HEK293 (cell line): Measurements from ENCODE around the gene DENND1A.

Experiments
- EGR2 ChIP-seq: fragments of 450-650 bp; formaldehyde crosslinking; IDR thresholded peaks from 2 replicates; pipeline ENCODE4 v1.5.1; 2016; ENCODE audit warnings: low read depth, missing biosample characterization, missing genetic modification characterization
- FEZF1 ChIP-seq: fragments of 450-650 bp; formaldehyde crosslinking; IDR thresholded peaks from 2 replicates; pipeline ENCODE4 v1.5.1; 2016; ENCODE audit warnings: missing biosample characterization, missing genetic modification characterization
- KLF1 ChIP-seq: fragments of 450-650 bp; formaldehyde crosslinking; IDR thresholded peaks from 2 replicates; pipeline ENCODE4 v1.5.1; 2016; ENCODE audit warnings: missing biosample characterization, missing genetic modification characterization
- KLF10 ChIP-seq: fragments of 450-650 bp; IDR thresholded peaks from 2 replicates; pipeline ENCODE4 v1.5.1; 2018; ENCODE audit warnings: missing biosample characterization, mild to moderate bottlenecking, missing genetic modification characterization
- KLF17 ChIP-seq: fragments of 450-650 bp; formaldehyde crosslinking; IDR thresholded peaks from 2 replicates; pipeline ENCODE4 v1.5.1; 2016; ENCODE audit warnings: missing biosample characterization, missing genetic modification characterization
- MEIS1 ChIP-seq: sonication (generic); formaldehyde crosslinking; IDR thresholded peaks from 2 replicates; pipeline ENCODE4 v1.8.1; 2022; ENCODE audit warnings: missing genetic modification reagents, mild to moderate bottlenecking, borderline replicate concordance
- PATZ1 ChIP-seq: fragments of 450-650 bp; formaldehyde crosslinking; IDR thresholded peaks from 2 replicates; pipeline ENCODE4 v1.5.1; 2016; ENCODE audit warnings: missing biosample characterization, missing genetic modification characterization
- PRDM4 ChIP-seq: fragments of 450-650 bp; formaldehyde crosslinking; IDR thresholded peaks from 2 replicates; pipeline ENCODE4 v1.5.1; 2017; ENCODE audit warnings: missing biosample characterization, missing genetic modification characterization
- SCRT1 ChIP-seq: fragments of 450-650 bp; formaldehyde crosslinking; IDR thresholded peaks from 2 replicates; pipeline ENCODE4 v1.5.1; 2016; ENCODE audit warnings: missing biosample characterization, missing genetic modification characterization, borderline replicate concordance
- SCRT2 ChIP-seq: fragments of 450-650 bp; formaldehyde crosslinking; IDR thresholded peaks from 2 replicates; pipeline ENCODE4 v1.5.1; 2016; ENCODE audit warnings: missing biosample characterization, missing genetic modification characterization
- SP3 ChIP-seq: fragments of 450-650 bp; formaldehyde crosslinking; IDR thresholded peaks from 2 replicates; pipeline ENCODE4 v1.5.1; 2016; ENCODE audit warnings: missing biosample characterization, missing genetic modification characterization
- WT1 ChIP-seq: fragments of 450-650 bp; formaldehyde crosslinking; IDR thresholded peaks from 2 replicates; pipeline ENCODE4 v1.5.1; 2016; ENCODE audit warnings: missing biosample characterization, missing genetic modification characterization
- YY1 ChIP-seq: fragments of 450-650 bp; formaldehyde crosslinking; IDR thresholded peaks from 2 replicates; pipeline ENCODE4 v1.5.1; 2018; ENCODE audit warnings: missing biosample characterization, missing genetic modification characterization
- ZBTB17 ChIP-seq: fragments of 450-650 bp; formaldehyde crosslinking; IDR thresholded peaks from 2 replicates; pipeline ENCODE4 v1.5.1; 2016; ENCODE audit warnings: missing biosample characterization, missing genetic modification characterization
- ZBTB20 ChIP-seq: fragments of 450-650 bp; formaldehyde crosslinking; IDR thresholded peaks from 2 replicates; pipeline ENCODE4 v1.5.1; 2016; ENCODE audit warnings: missing biosample characterization, missing genetic modification characterization
- ZBTB6 ChIP-seq: fragments of 450-650 bp; formaldehyde crosslinking; IDR thresholded peaks from 2 replicates; pipeline ENCODE4 v1.5.1; 2017; ENCODE audit warnings: missing biosample characterization, missing genetic modification characterization
- ZNF157 ChIP-seq: fragments of 450-650 bp; formaldehyde crosslinking; IDR thresholded peaks from 2 replicates; pipeline ENCODE4 v1.5.1; 2016; ENCODE audit warnings: missing biosample characterization, missing genetic modification characterization
- ZNF169 ChIP-seq: fragments of 450-650 bp; formaldehyde crosslinking; IDR thresholded peaks from 2 replicates; pipeline ENCODE4 v1.5.1; 2016; ENCODE audit warnings: missing biosample characterization, missing genetic modification characterization
- ZNF335 ChIP-seq: fragments of 450-650 bp; formaldehyde crosslinking; conservative IDR thresholded peaks from 2 replicates; pipeline ENCODE4 v1.5.1; 2016; ENCODE audit warnings: missing biosample characterization, missing genetic modification characterization
- ZNF341 ChIP-seq: fragments of 450-650 bp; formaldehyde crosslinking; IDR thresholded peaks from 2 replicates; pipeline ENCODE4; 2016; ENCODE audit warnings: low read depth, missing biosample characterization, missing genetic modification characterization
- ZNF362 ChIP-seq: fragments of 450-650 bp; formaldehyde crosslinking; IDR thresholded peaks from 2 replicates; pipeline ENCODE4 v1.5.1; 2016; ENCODE audit warnings: missing biosample characterization, missing genetic modification characterization
- ZNF398 ChIP-seq: fragments of 450-650 bp; formaldehyde crosslinking; IDR thresholded peaks from 2 replicates; pipeline ENCODE4 v1.5.1; 2017; ENCODE audit warnings: missing biosample characterization, missing genetic modification characterization
- ZNF423 ChIP-seq: fragments of 450-650 bp; formaldehyde crosslinking; IDR thresholded peaks from 2 replicates; pipeline ENCODE4 v1.5.1; 2016; ENCODE audit warnings: missing biosample characterization, missing genetic modification characterization
- ZNF510 ChIP-seq: fragments of 450-650 bp; formaldehyde crosslinking; IDR thresholded peaks from 2 replicates; pipeline ENCODE4 v1.5.1; 2018; ENCODE audit warnings: mild to moderate bottlenecking, missing genetic modification characterization, missing biosample characterization; ENCODE audit not compliant: insufficient replicate concordance
- ZNF548 ChIP-seq: fragments of 450-650 bp; formaldehyde crosslinking; IDR thresholded peaks from 2 replicates; pipeline ENCODE4 v1.5.1; 2016; ENCODE audit warnings: missing biosample characterization, missing genetic modification characterization
- ZNF600 ChIP-seq: fragments of 450-650 bp; formaldehyde crosslinking; IDR thresholded peaks from 2 replicates; pipeline ENCODE4 v1.5.1; 2016; ENCODE audit warnings: missing biosample characterization, missing genetic modification characterization
- ZNF639 ChIP-seq: fragments of 450-650 bp; formaldehyde crosslinking; IDR thresholded peaks from 2 replicates; pipeline ENCODE4 v1.5.1; 2016; ENCODE audit warnings: missing biosample characterization, missing genetic modification characterization
- ZNF660 ChIP-seq: fragments of 450-650 bp; IDR thresholded peaks from 2 replicates; pipeline ENCODE4 v1.5.1; 2018; ENCODE audit warnings: missing biosample characterization, mild to moderate bottlenecking, missing genetic modification characterization
- ZNF791 ChIP-seq: fragments of 450-650 bp; formaldehyde crosslinking; IDR thresholded peaks from 2 replicates; pipeline ENCODE4 v1.5.1; 2016; ENCODE audit warnings: missing biosample characterization, missing genetic modification characterization

Gene DENND1A

GRCh38 chr9:123375469-123376132, 554.3 kb downstream of the DENND1A start (continued):
- TF ChIP-seq YY1 (tag by site-specific recombination) (no peak), ZNF660 (peak; percentile 32; the same call in 1 of the 2 replicates), SP3 (tag by site-specific recombination) (peak; percentile 70), PRDM4 (no peak), ZNF510 (tag by site-specific recombination) (no peak), ZNF362 (tag by site-specific recombination) (no peak), ZNF600 (tag by site-specific recombination) (peak; percentile 80), KLF10 (tag by site-specific recombination) (peak; percentile 44; the same call in 1 of the 2 replicates), ZNF335 (tag by site-specific recombination) (peak; percentile 62), ZNF157 (tag by site-specific recombination) (no peak), FEZF1 (tag by site-specific recombination) (peak; percentile 51; the same call in 1 of the 2 replicates), ZBTB17 (peak; percentile 75), KLF17 (tag by site-specific recombination) (peak; percentile 76; the same call in 1 of the 2 replicates), SCRT2 (tag by site-specific recombination) (no peak), ZNF548 (tag by site-specific recombination) (no peak), MEIS1 (no peak), ZNF398 (tag by site-specific recombination) (peak; percentile 94), ZNF639 (tag by site-specific recombination) (no peak), EGR2 (tag by site-specific recombination) (no peak), ZBTB6 (tag by site-specific recombination) (peak; percentile 77), ZNF423 (tag by site-specific recombination) (peak; percentile 88), ZNF791 (tag by site-specific recombination) (no peak), ZNF341 (tag by site-specific recombination) (peak; percentile 86), PATZ1 (tag by site-specific recombination) (peak; percentile 60; the same call in 1 of the 2 replicates), KLF1 (tag by site-specific recombination) (peak; percentile 93), ZNF169 (tag by site-specific recombination) (no peak), ZBTB20 (tag by site-specific recombination) (peak; percentile 21; the same call in 1 of the 2 replicates), WT1 (0 out of 2 replicates have a peak, but pooled peaks have one; percentile 29), SCRT1 (no peak)
